OCI-LY3 (cell line): Measurements from ENCODE around the gene PROB1.

Source experiments
- H2AFZ ChIP-seq: fragments of 200-600, 300-600 bp; shearing (Covaris generic); 2 replicates; pipeline ENCODE4 v1.6.0; 2014; ENCODE audit warnings: antibody characterized with exemption, low read depth, low read length
- H3K27ac ChIP-seq: fragments of 200-600, 300-600 bp; sonication (generic); 2 replicates; pipeline ENCODE4 v1.5.1; 2014; ENCODE audit warnings: mild to moderate bottlenecking, low read length, moderate library complexity, mixed read lengths
- H3K27me3 ChIP-seq: fragments of 200-600, 300-600 bp; sonication (generic); 2 replicates; pipeline ENCODE4 v1.6.1; 2014; ENCODE audit warnings: low read depth, low read length, mixed read lengths
- H3K36me3 ChIP-seq: fragments of 200-600, 300-600 bp; sonication (generic); replicated peaks from 2 replicates; pipeline ENCODE3; 2014; ENCODE audit warnings: low read depth, low read length, mixed read lengths
- H3K4me1 ChIP-seq: fragments of 300-600, 200-600 bp; sonication (generic); 2 replicates; pipeline ENCODE4 v1.6.1; 2014; ENCODE audit warnings: low read length, mixed read lengths
- H3K4me2 ChIP-seq: fragments of 200-600, 300-600 bp; sonication (generic); 2 replicates; pipeline ENCODE4 v1.6.1; 2014; ENCODE audit warnings: low read length, mixed read lengths
- H3K4me3 ChIP-seq: fragments of 300-600, 200-600 bp; sonication (generic); 2 replicates; pipeline ENCODE4 v1.5.1; 2014; ENCODE audit warnings: antibody characterized with exemption, mild to moderate bottlenecking, low read length, moderate library complexity
- H3K79me2 ChIP-seq: fragments of 300-600, 200-600 bp; shearing (Covaris generic); 2 replicates; pipeline ENCODE4 v1.6.1; 2014; ENCODE audit warnings: mild to moderate bottlenecking, low read length, mixed read lengths
- H3K9ac ChIP-seq: fragments of 300-600, 200-600 bp; shearing (Covaris generic); 2 replicates; pipeline ENCODE4 v1.6.0; 2014; ENCODE audit warnings: mild to moderate bottlenecking, low read length, moderate library complexity
- H3K9me3 ChIP-seq: fragments of 200-600, 300-600 bp; shearing (Covaris generic); 2 replicates; pipeline ENCODE4 v1.6.1; 2014; ENCODE audit warnings: low read length, mixed read lengths; ENCODE audit not compliant: insufficient read depth
- H4K20me1 ChIP-seq: fragments of 200-600, 300-600 bp; sonication (generic); 2 replicates; pipeline ENCODE4 v1.6.1; 2016; ENCODE audit warnings: low read length, mixed read lengths; ENCODE audit not compliant: insufficient read depth
- EZH2phosphoT487 ChIP-seq: fragments of 200-600 bp; shearing (Covaris generic); IDR thresholded peaks from 2 replicates; pipeline ENCODE4 v1.6.1; 2018; ENCODE audit warnings: antibody characterized with exemption, mixed run types, low read depth
- TF ChIP-seq, protein P1 (sequence below): fragments of 200-600, 300-600 bp; sonication (generic); IDR thresholded peaks from 2 replicates; pipeline ENCODE4 v1.5.1; 2014; ENCODE audit warnings: antibody characterized with exemption, low read length, low read depth

PROB1 gene

DNA sequence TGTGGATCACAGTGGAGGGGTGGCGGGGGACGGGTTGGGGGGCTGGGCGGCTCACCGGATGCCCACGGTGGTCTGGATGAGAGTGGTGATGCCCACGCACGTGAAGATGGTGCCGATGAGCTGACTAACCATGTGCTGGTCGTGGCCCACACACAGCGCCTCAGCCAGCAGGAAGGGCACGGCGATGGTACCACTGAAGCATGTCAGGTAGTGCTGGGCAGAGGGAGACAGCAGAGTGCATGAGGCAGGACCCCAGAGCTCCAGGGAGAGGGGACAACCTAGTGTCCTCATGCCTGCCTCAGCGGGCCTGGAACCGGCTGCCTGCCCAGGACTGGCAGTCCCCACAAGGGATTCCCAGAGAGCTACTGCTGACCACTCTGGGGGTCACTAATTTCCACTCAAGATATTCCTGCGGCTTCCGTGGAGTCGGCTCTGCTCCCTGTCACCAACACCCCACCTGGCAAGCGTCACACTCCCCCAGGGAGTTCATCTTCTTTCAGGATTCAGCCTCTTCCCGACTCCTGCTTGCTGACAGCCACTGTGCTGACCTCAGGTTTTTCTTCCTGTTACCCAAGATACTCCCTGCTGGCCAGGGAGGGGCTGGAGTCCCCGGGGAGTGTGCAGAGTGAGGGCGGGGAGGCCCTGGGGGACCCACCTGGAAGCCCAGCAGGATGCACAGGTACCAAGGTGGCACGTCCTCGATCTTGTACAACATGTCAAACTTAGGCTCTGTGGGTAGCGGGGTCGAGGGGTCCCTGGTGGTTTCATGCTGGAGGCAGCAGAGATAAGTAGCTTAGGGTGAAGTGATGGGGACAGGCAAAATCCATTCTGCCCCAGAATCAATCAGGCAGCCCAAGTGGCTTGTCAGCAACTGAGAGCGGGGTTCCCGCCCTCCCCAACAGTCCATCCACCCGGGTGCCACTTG is 12.8 kb downstream of the PROB1 start:
- TF ChIP-seq EZH2phosphoT487: no peak
- TF ChIP-seq, protein P1, sequence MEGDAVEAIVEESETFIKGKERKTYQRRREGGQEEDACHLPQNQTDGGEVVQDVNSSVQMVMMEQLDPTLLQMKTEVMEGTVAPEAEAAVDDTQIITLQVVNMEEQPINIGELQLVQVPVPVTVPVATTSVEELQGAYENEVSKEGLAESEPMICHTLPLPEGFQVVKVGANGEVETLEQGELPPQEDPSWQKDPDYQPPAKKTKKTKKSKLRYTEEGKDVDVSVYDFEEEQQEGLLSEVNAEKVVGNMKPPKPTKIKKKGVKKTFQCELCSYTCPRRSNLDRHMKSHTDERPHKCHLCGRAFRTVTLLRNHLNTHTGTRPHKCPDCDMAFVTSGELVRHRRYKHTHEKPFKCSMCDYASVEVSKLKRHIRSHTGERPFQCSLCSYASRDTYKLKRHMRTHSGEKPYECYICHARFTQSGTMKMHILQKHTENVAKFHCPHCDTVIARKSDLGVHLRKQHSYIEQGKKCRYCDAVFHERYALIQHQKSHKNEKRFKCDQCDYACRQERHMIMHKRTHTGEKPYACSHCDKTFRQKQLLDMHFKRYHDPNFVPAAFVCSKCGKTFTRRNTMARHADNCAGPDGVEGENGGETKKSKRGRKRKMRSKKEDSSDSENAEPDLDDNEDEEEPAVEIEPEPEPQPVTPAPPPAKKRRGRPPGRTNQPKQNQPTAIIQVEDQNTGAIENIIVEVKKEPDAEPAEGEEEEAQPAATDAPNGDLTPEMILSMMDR: no peak
- Histone ChIP-seq H3K9ac (no peak overlapping the region), H3K9me3 (no peaks in the 10 kb centered on the region), H3K4me3 (no peak overlapping the region), H3K27ac (no peak overlapping the region), H4K20me1 (no peaks in the 10 kb centered on the region), H3K4me1 (peaks cover 15% of the 10 kb centered on the region), H3K4me2 (no peak overlapping the region), H3K36me3 (no peaks in the 10 kb centered on the region), H3K79me2 (no peaks in the 10 kb centered on the region), H2AFZ (no peak overlapping the region), H3K27me3 (no peaks in the 10 kb centered on the region)

DNA sequence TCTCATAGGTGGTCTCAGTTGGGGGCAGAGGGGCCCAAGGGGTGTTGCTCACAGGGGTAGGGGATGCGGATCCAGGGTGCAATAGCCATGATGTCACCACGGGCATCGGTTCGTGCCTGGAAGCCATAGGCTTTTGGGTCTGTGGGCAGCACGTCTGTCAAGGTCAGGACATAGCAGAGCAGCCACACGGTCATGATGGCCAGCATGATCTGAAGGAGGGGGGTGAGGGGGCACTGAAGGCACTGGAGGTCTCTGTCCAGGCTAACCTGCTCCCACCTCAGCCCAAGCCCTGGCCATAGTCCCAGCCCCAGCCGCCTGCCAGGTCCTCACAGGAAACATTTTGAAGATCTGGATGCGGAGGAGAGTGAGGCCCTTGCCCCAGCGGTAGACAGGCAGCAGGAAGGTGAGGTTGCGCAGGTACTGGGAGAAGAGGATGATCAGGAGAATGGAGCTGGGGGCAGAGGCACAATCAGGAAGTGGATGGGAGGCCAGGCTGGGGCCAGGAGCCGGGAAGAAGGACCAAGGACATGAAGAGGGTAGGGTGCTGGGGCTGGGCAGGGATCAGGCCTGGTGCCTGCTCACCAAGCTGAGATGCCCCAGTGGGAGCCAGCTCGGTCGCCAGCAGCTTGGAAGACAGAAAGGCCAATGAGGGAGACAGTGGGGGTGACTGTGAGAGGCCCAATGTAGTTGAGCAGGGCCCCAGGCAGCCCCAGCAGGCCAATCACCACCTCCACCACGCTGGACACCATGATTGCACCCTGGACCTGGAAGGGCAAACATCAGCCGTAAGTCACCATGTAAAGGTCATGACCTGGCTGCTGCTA is 15.1 kb downstream of the PROB1 start:
- Histone ChIP-seq H3K36me3 (no peaks in the 10 kb centered on the region), H3K27ac (no peak overlapping the region)
- TF ChIP-seq, protein P1: no peak
- TF ChIP-seq EZH2phosphoT487: no peak

DNA sequence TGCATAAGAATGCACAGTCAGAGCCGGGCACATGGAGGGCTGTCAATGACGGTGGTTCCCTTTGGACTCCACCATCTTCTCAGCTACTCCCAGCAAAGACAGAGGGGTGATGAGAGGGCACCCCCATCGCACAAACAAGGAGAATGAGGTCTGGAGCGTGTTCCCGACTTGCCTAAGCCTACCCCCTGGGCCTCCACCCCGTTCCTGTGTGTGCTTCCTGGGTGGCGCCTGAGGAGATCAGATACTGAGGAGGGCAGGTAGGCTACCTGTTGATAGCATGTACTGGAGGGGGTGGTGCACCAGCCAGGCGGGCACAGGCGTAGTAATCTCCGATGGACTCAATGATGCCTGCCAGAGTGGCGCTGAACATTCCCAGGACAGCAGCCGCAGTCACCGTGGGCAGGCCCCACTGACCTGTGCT is 16.0 kb downstream of the PROB1 start:
- Histone ChIP-seq H3K27me3 (no peaks in the 10 kb centered on the region), H2AFZ (no peak overlapping the region), H3K9ac (no peak overlapping the region), H3K36me3 (no peaks in the 10 kb centered on the region), H3K79me2 (no peaks in the 10 kb centered on the region), H3K4me1 (no peaks in the 10 kb centered on the region), H4K20me1 (no peaks in the 10 kb centered on the region), H3K9me3 (no peaks in the 10 kb centered on the region), H3K27ac (no peak overlapping the region), H3K4me3 (no peak overlapping the region), H3K4me2 (no peak overlapping the region)
- TF ChIP-seq, protein P1: no peak
- no peak for TF ChIP-seq EZH2phosphoT487

More for the DNA sequence above, 15.1 kb downstream of the PROB1 start:
- H4K20me1 ChIP-seq: no peaks in the 10 kb centered on the region
- no peak overlapping the region for H2AFZ ChIP-seq
- no peak overlapping the region for H3K9ac ChIP-seq
- H3K4me3 ChIP-seq: no peak overlapping the region
- no peaks in the 10 kb centered on the region for H3K27me3 ChIP-seq
- H3K79me2 ChIP-seq: no peaks in the 10 kb centered on the region
- H3K4me1 ChIP-seq: peaks cover 7% of the 10 kb centered on the region
- H3K4me2 ChIP-seq: no peak overlapping the region
- no peaks in the 10 kb centered on the region for H3K9me3 ChIP-seq
